Head of caudate nucleus (tissue), 42 donors: ENCODE measurements around the gene S100A12.

Source experiments
- DNase-seq, 42 donors: peaks; one replicate each; pipeline versions ENCODE4 v3.0.0 to v3.0.0-alpha.2; 2020 to 2021; ENCODE audit warnings: mixed read lengths in 7 of 42
- intact Hi-C: fragments of 100-400 bp; cut with DNase I; formaldehyde crosslinking; loops from one replicate; pipeline ENCODE4 v1.15.0; 2022

S100A12 gene

GRCh38 chr1:153345187-153346076 lies 30.0 kb downstream of the S100A12 start:
- DNase-seq: peak in 2 of 42 donors; percentile 10 to 33
- intact Hi-C loops: no loop called here

DNA sequence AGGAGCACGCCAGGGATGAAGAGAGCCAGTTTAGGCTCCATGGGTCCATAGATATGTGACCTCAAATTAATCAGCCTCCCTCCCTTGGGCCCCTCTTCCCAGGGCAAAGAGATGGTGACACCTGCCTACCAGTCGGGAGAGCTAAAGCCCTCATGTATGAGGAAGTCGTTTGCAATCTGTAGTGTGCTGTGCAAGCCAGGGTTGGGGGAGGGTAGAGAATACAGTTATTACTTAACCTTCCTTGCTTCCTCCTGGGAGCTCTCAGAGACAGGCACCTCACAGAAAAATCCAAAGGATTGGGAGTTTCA lies 30.7 kb downstream of the S100A12 start:
- peak in 3 of 42 donors; percentile 5 to 20 (median 20) for DNase-seq
- intact Hi-C loops: no loop called here

DNA sequence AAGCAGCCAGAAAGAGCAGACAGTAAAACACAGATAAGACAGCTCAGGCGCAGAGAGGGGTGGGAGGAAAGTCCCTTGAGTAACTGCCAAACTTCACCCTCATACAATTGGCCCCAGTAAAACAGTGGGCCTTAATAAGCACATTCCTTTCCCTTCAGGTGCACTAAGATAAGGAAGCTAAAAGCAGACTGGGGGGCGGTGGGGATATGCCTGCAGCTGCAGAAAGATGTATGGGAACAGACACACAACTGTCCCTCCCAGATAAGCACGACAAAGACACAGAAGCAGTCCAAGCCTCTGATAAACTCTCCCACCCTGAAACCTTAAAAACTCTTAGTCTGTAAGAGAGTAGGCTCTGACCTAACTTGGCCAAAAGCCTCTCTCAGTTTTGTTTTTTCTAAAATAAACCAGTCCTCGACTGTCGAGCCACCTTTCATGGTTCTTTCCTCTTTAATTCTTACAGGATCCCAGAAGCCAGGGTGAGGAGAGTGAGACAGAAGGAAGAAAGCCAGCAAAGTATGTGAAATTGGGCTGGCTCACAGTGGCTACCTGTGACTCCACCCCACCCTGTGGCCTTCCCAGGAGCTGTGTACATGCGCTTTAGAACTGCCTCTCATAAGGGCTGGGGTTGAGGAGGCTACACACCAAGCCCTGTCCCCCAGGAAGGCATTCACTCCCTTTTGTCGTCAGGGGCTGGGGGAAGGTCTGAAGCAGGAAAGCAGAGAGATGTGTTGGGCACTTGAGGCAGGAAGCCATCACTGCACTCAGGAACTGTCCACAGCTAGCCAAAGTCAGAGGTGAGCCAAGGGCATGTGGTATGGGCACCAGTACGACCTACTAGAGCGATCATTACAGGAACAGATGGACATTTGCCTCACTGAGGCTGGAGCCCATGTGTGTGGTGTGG lies 31.4 kb downstream of the S100A12 start:
- intact Hi-C loops: no loop called here
- DNase-seq: peak in 1 of 42 donors; percentile 22

GRCh38 chr1:153343040-153343681 lies 32.3 kb downstream of the S100A12 start:
- intact Hi-C loops: no loop called here
- DNase-seq: no peak

DNA sequence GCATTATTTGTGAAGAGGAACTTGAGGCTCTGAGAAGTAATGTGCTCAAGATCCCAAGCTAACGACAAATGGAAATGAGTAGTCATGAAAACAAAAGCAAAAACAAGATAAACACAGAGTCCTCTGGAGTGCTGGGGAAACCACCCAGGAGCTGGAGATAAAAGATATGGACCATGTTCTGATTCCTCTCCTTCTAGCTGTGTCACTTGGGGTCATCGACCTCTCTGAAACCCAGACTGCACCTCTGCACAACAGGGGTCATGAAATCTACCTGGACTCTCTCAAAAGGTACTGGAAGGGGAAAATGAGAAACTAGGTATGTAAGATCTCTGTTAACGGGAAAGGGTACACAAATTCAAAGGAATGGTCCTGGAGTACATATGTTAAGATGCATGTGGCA lies 33.2 kb downstream of the S100A12 start:
- intact Hi-C loops: no loop called here
- DNase-seq: no peak

- intact Hi-C loops: no loop called here
- DNase-seq: peak in 1 of 42 donors; percentile 21
Observed at GRCh38 chr1:153341431-153341934, 33.9 kb downstream of the S100A12 start.

DNA sequence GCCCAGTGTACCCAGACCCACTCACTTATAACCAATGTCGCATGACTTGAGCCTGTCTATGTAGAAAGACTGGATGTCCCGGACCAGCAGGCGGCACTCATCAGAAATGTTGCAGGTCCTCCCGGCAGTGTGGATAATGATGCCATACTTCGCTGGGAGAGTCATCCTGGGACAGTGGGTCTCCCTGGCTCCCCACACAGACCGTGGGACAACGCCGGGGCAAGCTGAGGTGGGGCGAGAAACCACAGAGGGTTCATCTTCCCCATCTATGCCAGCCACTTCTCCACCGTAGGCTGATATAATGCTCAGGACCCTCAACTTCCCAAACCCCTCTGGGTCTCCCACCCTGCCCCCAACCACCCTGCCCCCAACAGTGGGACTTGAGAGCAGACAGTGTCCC lies 35.1 kb downstream of the S100A12 start:
- DNase-seq: no peak
- intact Hi-C loops: no loop called here

DNA sequence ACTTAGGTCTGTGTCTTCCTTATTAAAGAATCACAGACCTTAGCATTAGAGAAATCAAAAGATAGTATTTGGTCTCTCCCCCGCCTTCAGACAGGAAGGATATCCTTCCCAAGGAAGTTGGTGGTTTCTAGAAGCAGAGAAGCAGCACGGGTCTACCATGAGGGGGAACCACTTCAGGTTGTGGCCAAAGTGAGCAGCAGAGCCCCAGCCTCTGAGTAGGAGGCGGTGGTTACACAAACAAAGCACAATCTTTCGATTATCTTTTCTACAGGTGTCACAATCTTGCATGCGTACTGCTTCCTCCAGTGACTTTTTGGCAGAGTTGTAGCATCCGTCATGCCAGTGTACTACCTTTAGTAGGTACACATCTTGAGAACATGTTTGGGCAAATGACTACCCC lies 35.6 kb downstream of the S100A12 start:
- intact Hi-C loops: no loop called here
- DNase-seq: no peak

GRCh38 chr1:153337980-153338853 lies 37.2 kb downstream of the S100A12 start:
- peak in 1 of 42 donors; percentile 25 for DNase-seq
- intact Hi-C loops: no loop called here

GRCh38 chr1:153336650-153337049 lies 38.8 kb downstream of the S100A12 start:
- DNase-seq: peak in 2 of 42 donors; percentile 13 to 36
- intact Hi-C loops: no loop called here

- intact Hi-C loops: no loop called here
- no peak for DNase-seq
Observed at GRCh38 chr1:153333902-153334301, 41.5 kb downstream of the S100A12 start.

- intact Hi-C loops: no loop called here
- DNase-seq: peak in 3 of 42 donors; percentile 19 to 31 (median 20)
Observed at GRCh38 chr1:153324912-153325311, 50.5 kb downstream of the S100A12 start.
